Activated T-cell treated with anti-CD3 and anti-CD28 coated beads for 4 hours (primary cell): ENCODE measurements around the gene SLIRP.
"Not testable (repeated sequence)": the region's sequence is repeated elsewhere in the genome, so short reads cannot be mapped to it uniquely, and the experiment has no call there.

Experiments
- DNase-seq: peaks from one replicate; pipeline ENCODE4 v3.0.0-alpha.2; 2020

SLIRP gene

GRCh38 chr14:77707724-77708408 lies at the start of gene SLIRP, which contains the start of gene ALKBH1:
Gene SLIRP (plus strand): TSS chr14:77708103. CDS start chr14:77708112, 9 bp downstream.
Gene ALKBH1 (minus strand): TSS chr14:77708023. CDS start chr14:77708004, 19 bp downstream.
- peak; percentile 81 for DNase-seq

- DNase-seq, result no peak
These were observed 48.1 kb upstream of the SLIRP start for GRCh38 chr14:77659831-77660230.

- no peak for DNase-seq
These were observed 47.1 kb upstream of the SLIRP start for GRCh38 chr14:77660754-77661153.

- not testable (repeated sequence) for DNase-seq
These were observed 46.3 kb upstream of the SLIRP start for GRCh38 chr14:77661562-77661961.

DNA sequence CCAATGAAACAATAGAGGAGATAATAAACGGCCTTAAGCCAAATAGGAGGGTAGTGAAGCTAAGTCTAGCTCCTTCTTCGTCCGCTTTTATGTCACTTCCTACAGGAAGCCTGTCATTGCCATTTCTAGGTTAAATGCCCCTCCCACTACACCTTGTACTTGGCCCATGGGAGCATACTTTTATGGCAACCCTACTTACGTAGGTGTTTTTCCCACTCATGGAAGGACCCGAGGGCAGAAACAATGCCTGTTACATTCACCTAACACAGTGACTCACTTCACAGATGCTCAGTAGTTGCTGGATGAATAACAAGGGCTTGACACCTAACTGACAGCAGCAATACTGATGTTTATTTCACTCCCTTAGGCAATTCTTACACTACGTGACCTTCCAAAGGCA lies 44.6 kb upstream of the SLIRP start:
- no peak for DNase-seq

DNA sequence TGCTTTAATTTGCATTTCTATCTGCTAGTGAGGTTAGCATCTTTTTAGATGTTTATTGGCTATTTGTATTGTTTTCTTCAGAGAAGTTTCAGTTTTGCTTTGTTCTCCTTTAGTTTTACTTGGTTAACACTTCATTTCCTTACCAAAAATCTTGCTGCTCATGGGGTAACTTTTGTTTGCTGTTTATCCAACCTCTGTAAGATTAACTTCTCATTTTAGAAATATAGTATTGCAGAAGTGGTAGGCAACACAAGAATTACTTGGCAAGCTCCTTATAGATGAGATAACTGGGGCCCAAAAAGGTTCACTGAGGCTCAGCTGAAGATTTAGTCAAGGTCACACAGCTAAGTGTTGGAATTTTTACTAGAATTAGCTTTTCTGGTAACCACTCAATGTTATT lies 40.6 kb upstream of the SLIRP start:
- no peak for DNase-seq

DNA sequence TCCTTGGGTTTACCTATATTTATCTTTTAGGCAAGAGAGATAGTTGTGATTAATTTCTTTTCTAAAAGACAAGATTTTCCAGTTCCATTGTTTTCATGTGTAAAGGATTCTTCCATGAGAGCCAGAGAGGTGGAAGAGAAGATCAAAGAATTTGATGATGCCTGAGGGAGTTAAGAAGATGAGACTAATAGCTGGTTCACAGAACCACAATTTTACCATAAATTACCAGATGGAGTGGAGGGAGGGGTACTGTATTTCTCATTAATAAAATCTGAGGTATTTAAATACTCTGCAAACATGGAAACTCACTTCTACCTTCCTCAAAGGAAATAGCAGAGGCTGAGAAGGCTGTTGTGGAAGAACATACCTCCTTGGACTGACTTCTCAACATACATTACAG lies 34.7 kb upstream of the SLIRP start:
- no peak for DNase-seq

DNA sequence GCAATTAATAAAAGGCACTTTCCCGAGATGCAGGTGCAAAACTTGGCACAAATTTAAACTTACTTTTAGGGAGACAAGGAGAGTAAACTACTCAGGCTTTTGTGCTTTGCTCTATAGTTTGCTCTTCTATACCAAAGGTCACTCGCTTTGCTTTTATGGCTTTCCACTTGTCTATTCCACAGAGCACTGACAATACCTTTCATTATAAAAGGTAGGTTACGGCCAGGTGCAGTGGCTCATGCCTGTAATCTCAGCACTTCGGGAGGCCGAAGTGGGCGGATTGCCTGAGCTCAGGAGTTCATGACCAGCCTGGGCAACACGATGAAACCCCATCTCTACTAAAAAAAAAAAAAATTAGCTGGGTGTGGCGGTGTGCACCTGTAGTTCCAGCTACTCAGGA lies 33.0 kb upstream of the SLIRP start:
- DNase-seq, result no peak

- no peak for DNase-seq
These were observed 26.4 kb upstream of the SLIRP start for GRCh38 chr14:77681196-77682157.

DNA sequence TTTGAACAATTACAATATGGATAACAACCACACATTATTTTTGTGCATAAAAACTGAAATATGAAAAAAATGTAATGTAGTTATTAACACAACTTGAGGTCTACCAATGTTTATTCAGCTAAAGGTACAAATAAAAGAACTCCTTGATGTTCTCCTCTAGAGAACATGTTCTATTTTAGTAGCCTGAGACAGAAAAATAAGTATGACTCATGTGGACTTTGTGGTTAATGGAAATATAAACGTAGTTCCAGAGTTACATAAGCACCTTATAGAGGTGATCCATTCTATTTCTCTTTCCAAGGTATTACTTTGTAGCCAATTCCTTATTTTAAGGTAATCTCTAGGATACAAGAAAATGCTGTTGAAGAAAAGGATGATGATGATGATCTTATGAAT lies 25.7 kb upstream of the SLIRP start:
- no peak for DNase-seq

- no peak for DNase-seq
These were observed 16.6 kb upstream of the SLIRP start for GRCh38 chr14:77691259-77691658.

- no peak for DNase-seq
These were observed 564 bp upstream of the SLIRP start for GRCh38 chr14:77707355-77707723.

DNA sequence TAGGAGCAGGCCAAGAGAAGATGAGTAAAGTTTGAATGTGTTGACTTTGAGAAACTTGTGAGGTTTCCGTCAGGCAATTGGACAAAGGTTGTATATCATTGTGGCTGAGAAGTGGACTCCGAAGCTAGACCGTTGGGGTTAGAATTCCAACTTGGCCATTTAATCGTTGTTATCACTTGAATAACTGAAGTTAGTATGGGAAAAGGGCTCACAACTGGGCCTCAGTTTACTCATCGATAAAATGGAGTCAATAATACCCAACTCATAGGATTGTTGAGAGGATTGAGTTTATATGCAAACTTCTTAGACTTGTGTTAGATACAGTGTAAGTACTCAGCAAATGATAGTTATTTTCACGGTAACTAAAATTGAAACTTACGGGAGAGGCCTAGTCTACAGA lies 846 bp downstream of the SLIRP start:
- no peak for DNase-seq

DNA sequence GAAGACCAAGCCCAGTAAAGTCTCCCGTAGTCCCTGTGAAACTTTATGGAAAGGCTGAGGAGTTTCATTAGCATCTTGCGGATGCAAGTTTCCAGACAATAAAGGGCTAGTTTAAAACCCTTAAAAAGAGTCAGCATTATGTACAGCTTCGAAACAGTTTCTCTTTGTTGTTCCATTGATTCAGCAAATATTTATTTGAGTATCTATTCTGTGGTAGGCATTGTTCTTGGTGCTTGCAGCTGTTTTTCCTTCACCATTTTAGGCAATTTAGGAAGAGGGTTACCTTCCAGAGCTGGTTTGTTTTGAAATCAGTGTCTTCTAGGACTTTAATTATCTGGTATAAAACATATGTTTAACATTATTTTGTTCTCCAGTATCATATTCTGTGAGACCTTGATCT lies 1.5 kb downstream of the SLIRP start:
- no peak for DNase-seq

DNA sequence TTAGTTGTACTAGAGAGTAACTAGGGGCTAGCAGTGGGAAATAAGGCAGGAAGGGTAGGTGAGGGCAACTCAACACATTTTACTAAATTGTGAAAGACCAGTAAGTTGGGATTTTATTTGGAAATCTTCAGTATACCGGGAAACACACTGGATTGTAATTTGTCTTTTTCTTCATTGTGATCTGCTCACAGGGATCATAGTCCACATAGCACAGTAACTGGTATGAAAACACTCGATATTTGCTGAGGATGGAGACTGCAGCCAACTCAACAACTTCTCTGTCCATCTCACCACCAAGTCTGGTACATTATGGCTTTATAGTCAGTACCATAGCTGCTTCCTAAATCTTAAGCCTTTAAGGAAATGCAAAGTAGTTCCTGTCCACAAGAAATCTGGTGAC lies 2.5 kb downstream of the SLIRP start:
- DNase-seq, result no peak

GRCh38 chr14:77714926-77715325 lies 7.0 kb downstream of the SLIRP start:
- no peak for DNase-seq

- no peak for DNase-seq
These were observed 9.9 kb downstream of the SLIRP start for GRCh38 chr14:77717608-77718305.

GRCh38 chr14:77721437-77721836 lies 13.5 kb downstream of the SLIRP start:
- no peak for DNase-seq

DNA sequence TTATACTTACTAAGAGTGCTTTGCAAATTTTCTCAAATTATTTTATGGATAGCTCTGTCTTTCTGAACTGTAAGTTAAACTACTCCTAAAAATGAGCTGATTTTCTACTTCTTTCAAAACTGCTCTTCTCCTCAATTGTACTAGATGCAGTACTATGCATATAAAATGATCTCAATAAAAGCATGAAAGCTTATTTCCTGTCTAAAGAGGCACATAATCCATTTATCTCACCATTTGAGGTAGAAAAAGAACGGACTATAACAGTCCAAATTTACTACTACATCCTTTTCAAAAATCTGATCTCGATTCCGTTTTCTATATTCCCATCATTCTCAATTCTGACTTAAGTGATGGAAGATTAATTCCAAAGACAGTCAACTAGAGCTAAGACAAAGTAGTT lies 14.4 kb downstream of the SLIRP start:
- no peak for DNase-seq

GRCh38 chr14:77730976-77731497 lies 23.1 kb downstream of the SLIRP start:
- DNase-seq, result no peak

- DNase-seq, result no peak
These were observed 30.8 kb downstream of the SLIRP start for GRCh38 chr14:77738559-77739250.

DNA sequence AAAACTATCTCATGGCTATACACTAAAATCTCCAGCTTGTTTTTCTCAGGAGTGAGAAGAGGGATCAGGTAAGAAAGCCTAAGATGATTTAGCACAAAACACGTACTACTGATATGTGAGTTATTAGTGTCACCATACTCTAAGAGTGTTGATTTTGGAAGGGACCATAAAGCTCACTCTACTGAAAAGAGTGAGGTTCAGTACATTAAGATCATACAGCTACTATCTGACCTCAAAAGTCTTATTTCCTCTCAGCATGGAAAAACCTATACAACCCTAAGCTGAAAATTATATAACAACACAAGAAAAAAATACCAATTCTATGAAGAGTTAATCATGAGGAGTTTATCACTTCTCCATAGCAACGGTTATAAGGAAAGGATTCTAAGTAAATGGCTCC lies 33.5 kb downstream of the SLIRP start:
- no peak for DNase-seq
